Breast epithelium (tissue), 3 donors: ENCODE results near the gene ADAMTSL2.

Experiments
- POLR2A ChIP-seq: fragments of 450-650 bp; IDR thresholded peaks from one replicate; pipeline ENCODE4 v1.6.1; 2016; ENCODE audit warnings: antibody characterized with exemption, mild to moderate bottlenecking, moderate library complexity
- POLR2AphosphoS5 ChIP-seq, 3 donors: sonication (generic); formaldehyde crosslinking; IDR thresholded peaks; one replicate each; pipeline ENCODE4 v1.6.1; 2017; ENCODE audit warnings: antibody characterized with exemption in 3 of 3
- TF ChIP-seq, protein P1 (sequence below), 3 donors: fragments of 450-650 bp; IDR thresholded peaks; one replicate each; pipeline ENCODE4 v1.5.1; 2016 to 2017; ENCODE audit warnings: antibody characterized with exemption in 3 of 3, mild to moderate bottlenecking in 3 of 3, moderate library complexity in 3 of 3

DNA sequence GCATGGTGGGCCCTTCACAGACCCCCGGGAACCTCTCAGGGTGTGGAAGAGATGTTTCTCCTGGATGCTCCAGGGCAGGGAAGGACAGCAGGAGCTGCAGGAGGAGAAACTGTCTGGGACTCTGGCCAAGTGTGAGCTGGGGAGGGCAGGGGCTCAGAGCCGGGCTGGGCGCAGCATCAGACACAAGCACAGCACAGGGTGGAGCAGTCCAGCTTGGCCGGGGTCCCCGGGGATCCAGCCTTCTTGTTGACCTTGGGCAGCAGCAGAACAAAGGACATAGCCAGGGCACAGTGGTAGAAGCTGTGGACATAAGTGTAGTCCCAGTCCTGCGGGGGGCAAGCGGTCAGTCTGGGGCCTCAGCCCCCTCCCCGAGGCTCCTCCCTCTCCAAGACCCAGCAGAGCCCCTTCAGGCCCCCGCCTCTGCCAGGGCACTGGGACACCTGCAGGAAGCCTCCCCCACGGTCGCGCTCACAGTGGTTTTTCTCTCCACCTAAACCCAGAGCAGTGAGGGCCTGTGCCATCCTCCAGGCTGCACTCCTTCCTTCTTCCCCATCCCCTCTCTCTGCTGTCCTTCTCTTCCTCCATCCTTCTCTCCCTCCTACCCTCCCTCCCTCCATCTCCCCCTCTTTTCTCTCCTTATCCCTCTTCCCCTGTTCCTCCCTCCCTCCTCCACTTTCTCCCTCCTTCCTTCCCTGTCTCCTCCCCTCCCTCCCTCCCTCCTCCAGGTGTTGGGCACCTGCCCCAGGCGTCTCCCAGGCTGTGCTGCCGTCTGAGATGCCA lies 19.9 kb upstream of the ADAMTSL2 start:
- TF ChIP-seq, protein P1, sequence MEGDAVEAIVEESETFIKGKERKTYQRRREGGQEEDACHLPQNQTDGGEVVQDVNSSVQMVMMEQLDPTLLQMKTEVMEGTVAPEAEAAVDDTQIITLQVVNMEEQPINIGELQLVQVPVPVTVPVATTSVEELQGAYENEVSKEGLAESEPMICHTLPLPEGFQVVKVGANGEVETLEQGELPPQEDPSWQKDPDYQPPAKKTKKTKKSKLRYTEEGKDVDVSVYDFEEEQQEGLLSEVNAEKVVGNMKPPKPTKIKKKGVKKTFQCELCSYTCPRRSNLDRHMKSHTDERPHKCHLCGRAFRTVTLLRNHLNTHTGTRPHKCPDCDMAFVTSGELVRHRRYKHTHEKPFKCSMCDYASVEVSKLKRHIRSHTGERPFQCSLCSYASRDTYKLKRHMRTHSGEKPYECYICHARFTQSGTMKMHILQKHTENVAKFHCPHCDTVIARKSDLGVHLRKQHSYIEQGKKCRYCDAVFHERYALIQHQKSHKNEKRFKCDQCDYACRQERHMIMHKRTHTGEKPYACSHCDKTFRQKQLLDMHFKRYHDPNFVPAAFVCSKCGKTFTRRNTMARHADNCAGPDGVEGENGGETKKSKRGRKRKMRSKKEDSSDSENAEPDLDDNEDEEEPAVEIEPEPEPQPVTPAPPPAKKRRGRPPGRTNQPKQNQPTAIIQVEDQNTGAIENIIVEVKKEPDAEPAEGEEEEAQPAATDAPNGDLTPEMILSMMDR (IDR thresholded peaks at IDR 0.05) = no peak
- no peak for TF ChIP-seq POLR2A
- TF ChIP-seq POLR2AphosphoS5 (IDR thresholded peaks at IDR 0.05) = no peak
